Kidney (tissue), 14 donors: ENCODE data around the gene ZNF501. TPM values are rescaled to one million over a fixed set of nuclear protein-coding genes. Genes with fewer than 3 reads are reported as not detected.
A peak's percentile ranks its signal among the peaks of the same experiment; 100 is the strongest.

Experiments used
- DNase-seq, 5 donors: peaks; one replicate each; pipeline ENCODE4 v3.0.0-alpha.2; 2013 to 2020
- FAIRE-seq: peaks from 2 replicates; lab custom pipeline; 2012; peaks lifted over from hg19 to GRCh38; lab: Jason Lieb, UNC
- H3K27ac ChIP-seq, 2 donors: one replicate each; pipeline ENCODE4 v1.7.0; 2013; ENCODE audit warnings: low read depth in 2 of 2, low read length in 2 of 2, inconsistent platforms in 1 of 2
- H3K27me3 ChIP-seq: one replicate; pipeline ENCODE4 v1.7.1; 2013; ENCODE audit warnings: low read length, inconsistent platforms; ENCODE audit not compliant: control insufficient read depth, insufficient read depth
- H3K36me3 ChIP-seq, 3 donors: one replicate each; pipeline versions ENCODE4 v1.7.0 to v1.7.1; 2013; ENCODE audit warnings: low read length in 3 of 3, control low read depth in 1 of 3, inconsistent platforms in 1 of 3; ENCODE audit not compliant: insufficient read depth in 3 of 3, control insufficient read depth in 2 of 3
- H3K4me1 ChIP-seq, 3 donors: one replicate each; pipeline versions ENCODE4 v1.7.0 to v1.7.1; 2013; ENCODE audit warnings: low read length in 3 of 3, inconsistent platforms in 1 of 3, low read depth in 1 of 3; ENCODE audit not compliant: control insufficient read depth in 2 of 3, insufficient read depth in 2 of 3
- H3K4me3 ChIP-seq, 3 donors: one replicate each; pipeline versions ENCODE4 v1.7.0 to v1.8.1; 2013; ENCODE audit warnings: low read length in 3 of 3, control low read depth in 1 of 3, inconsistent platforms in 1 of 3
- H3K9ac ChIP-seq, 3 donors: one replicate each; pipeline versions ENCODE4 v1.7.0 to v1.7.1; 2013; ENCODE audit warnings: low read length in 3 of 3, control low read depth in 1 of 3, inconsistent platforms in 1 of 3
- H3K9me3 ChIP-seq, 3 donors: one replicate each; pipeline versions ENCODE4 v1.7.0 to v1.7.1; 2013; ENCODE audit warnings: low read length in 3 of 3, control low read depth in 1 of 3, inconsistent platforms in 1 of 3; ENCODE audit not compliant: control insufficient read depth in 2 of 3, insufficient read depth in 1 of 3
- intact Hi-C: fragments of 100-400 bp; cut with DNase I; formaldehyde crosslinking; loops from one replicate; pipeline ENCODE4 v1.11.1; 2022
- polyA plus RNA-seq: library from polyadenylated mRNA; stranded (reverse); fragments of 350-450 nt; fragmentation: Illumina TruSeq; extraction: RNeasy Lipid Tissue Mini Kit (QIAGEN cat#74804); gene quantifications from one replicate; pipeline ENCODE4 v1.2.3, GENCODE V29; 2014; ENCODE audit warnings: low read depth, low replicate concordance; ENCODE audit not compliant: insufficient read depth
- total RNA-seq: library from RNA; stranded (reverse); fragmentation: NEBNext Ultra II Directional; extraction: Animal tissue kit (Norgen Biotek cat#: 25700); gene quantifications from one replicate; pipeline ENCODE4 v1.2.1, GENCODE V29; 2021
- TF ChIP-seq, protein P1 (sequence below): IDR thresholded peaks from 3 replicates; pipeline ENCODE4 v1.5.1; 2012; ENCODE audit warnings: mild to moderate bottlenecking, moderate library complexity, borderline replicate concordance; ENCODE audit not compliant: insufficient read depth; ENCODE audit errors: extremely low read depth
- donor health status: control.
- donor health status: control.
- donor health status: control.
- donor health status: control.
- donor health status: control.
- donor health status: DM: yes; HTN: yes; CAD: no.
- donor health status: Normal renal cell carcinoma (clear cell type).

ZNF501 gene
- total and polyA plus RNA-seq, 2 donors from 2014 or later: 1.5 to 4.2 TPM

DNA sequence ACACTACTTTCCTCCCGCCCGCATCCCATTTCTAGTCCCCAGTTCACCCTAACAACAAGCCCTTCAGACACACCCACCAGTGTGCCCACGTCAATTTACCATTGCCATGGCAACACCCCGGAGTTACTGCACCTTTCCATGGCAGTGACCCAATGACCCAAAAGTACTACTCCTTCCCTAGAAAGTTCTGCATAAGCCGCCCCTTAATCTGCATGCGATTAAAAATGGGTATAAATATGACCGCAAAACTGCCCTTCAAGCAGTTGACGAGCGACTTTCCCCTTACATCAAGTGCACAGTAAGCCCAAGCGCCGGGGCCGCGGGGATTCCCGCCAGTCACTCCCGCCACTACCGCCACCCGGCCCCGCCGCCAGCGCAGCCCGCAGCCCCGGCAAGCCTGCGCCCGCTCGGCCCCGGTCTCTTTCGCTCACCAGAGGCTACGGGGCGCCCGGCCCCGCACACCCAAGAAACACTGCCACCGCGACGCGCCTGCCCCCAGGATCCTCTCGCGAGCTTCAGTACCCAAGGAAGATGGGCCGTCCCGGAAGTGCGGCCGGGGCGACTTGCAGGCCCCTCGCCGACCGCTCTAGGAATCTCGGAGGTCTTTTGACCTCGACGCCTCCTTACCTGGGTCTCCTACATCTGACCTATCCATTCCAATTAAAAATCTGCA, 44.2 kb upstream of the ZNF501 start:
- TF ChIP-seq, protein P1, sequence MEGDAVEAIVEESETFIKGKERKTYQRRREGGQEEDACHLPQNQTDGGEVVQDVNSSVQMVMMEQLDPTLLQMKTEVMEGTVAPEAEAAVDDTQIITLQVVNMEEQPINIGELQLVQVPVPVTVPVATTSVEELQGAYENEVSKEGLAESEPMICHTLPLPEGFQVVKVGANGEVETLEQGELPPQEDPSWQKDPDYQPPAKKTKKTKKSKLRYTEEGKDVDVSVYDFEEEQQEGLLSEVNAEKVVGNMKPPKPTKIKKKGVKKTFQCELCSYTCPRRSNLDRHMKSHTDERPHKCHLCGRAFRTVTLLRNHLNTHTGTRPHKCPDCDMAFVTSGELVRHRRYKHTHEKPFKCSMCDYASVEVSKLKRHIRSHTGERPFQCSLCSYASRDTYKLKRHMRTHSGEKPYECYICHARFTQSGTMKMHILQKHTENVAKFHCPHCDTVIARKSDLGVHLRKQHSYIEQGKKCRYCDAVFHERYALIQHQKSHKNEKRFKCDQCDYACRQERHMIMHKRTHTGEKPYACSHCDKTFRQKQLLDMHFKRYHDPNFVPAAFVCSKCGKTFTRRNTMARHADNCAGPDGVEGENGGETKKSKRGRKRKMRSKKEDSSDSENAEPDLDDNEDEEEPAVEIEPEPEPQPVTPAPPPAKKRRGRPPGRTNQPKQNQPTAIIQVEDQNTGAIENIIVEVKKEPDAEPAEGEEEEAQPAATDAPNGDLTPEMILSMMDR: no peak
- FAIRE-seq (no peak), DNase-seq (peak; percentile 80 to 93 (median 87))
- Histone ChIP-seq H3K9me3 (peaks cover 0 to 3% (median 0%) of the 10 kb centered on the region in 3 donors), H3K27me3 (no peaks in the 10 kb centered on the region), H3K4me1 (peaks cover 0 to 5% (median 3%) of the 10 kb centered on the region in 3 donors), H3K36me3 (no peaks in the 10 kb centered on the region), H3K9ac (peak overlapping the region in 2 of 3 donors; percentile 35 to 38), H3K27ac (no peak overlapping the region), H3K4me3 (peak overlapping the region; percentile 71 to 74 (median 72))
- intact Hi-C loops: no loop called here

DNA sequence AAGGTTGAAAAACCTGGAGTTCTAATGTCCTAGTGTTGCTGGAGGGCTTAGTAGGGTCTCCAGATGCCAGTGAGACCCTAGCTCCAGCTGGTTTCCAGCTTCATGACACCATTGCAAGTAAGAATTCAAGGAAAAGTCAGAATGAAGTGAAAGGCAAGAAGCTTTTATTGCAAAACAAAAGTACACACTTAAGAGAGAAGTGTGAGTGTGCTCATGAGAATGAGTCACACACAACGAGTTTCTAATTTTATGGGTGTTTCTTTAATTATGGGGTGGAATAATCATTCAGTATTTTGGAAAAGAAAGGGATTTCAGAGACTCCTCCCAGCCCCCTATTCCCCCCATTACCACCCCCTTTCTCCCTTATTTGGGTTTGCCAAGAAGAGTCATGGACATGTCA, 41.5 kb upstream of the ZNF501 start:
- DNase-seq (no peak), FAIRE-seq (no peak)
- Histone ChIP-seq H3K4me3 (no peak overlapping the region), H3K36me3 (no peaks in the 10 kb centered on the region), H3K4me1 (peaks cover 0 to 5% (median 3%) of the 10 kb centered on the region in 3 donors), H3K9ac (no peak overlapping the region), H3K9me3 (peaks cover 0 to 4% (median 0%) of the 10 kb centered on the region in 3 donors), H3K27ac (no peak overlapping the region), H3K27me3 (no peaks in the 10 kb centered on the region)
- intact Hi-C loops: no loop called here
- TF ChIP-seq, protein P1: no peak

DNA sequence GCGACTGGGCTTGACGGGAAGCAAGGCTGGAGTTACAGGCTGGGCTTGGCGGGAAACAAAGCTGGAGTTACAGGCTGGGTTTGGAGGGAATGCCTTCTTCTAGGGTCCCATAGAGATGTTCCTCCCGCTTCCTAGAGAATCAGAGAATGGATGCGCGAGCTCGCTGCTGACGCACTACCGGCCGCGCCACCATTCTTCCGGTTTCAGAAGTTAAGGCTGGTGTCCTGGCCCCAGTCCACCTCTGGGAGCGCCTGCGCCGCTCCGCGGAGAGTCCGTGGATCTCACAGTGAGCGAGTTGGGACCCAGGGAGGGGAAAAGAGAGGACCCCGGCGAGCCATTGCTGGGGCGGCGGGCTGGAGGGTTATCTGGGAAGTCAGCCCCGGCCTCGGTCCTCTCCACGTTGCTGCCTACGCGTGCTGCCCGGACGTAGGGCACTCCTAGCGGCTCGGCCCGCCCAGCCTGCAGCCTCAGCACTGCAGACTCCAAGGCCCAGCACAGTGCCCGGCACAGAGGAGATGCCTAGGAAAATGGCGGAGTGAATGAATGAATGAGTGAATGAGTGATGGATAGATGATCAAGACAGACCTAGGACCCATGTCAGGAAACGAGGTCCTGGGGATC, 16.9 kb upstream of the ZNF501 start, which contains the start of gene ZNF502:
TSS of gene ZNF502 (plus strand) at position 206 of the 621 bp plus-strand sequence. CDS start 7,602 bp downstream, outside the sequence.
- intact Hi-C loops: no loop called here
- Histone ChIP-seq H3K9ac (peak within 1 kb of the TSS; percentile 28 to 84 (median 44)), H3K4me3 (peak within 1 kb of the TSS; percentile 73 to 96 (median 88)), H3K4me1 (peaks cover 0 to 4% (median 0%) of the 10 kb centered on the region in 3 donors), H3K27ac (no peak within 1 kb of the TSS), H3K9me3 (peaks cover 4 to 33% (median 7%) of the 10 kb centered on the region in 3 donors), H3K27me3 (no peaks in the 10 kb centered on the region), H3K36me3 (peaks cover 0 to 3% (median under 1%) of the 10 kb centered on the region in 3 donors)
- FAIRE-seq: no peak
- peak; percentile 92 to 97 (median 93) for DNase-seq
- TF ChIP-seq, protein P1: peak; percentile 25
